Activated T-helper 9 cell treated with anti-CD3 and anti-CD28 coated beads, Interleukin-2, amount 50 U/mL, for 16 hours (primary cell): ENCODE results near the gene HOXC10.

ENCODE experiments used
- DNase-seq: peaks from one replicate; pipeline ENCODE4 v3.0.0-alpha.2; 2020; ENCODE audit warnings: low read depth

The HOXC10 gene

DNA sequence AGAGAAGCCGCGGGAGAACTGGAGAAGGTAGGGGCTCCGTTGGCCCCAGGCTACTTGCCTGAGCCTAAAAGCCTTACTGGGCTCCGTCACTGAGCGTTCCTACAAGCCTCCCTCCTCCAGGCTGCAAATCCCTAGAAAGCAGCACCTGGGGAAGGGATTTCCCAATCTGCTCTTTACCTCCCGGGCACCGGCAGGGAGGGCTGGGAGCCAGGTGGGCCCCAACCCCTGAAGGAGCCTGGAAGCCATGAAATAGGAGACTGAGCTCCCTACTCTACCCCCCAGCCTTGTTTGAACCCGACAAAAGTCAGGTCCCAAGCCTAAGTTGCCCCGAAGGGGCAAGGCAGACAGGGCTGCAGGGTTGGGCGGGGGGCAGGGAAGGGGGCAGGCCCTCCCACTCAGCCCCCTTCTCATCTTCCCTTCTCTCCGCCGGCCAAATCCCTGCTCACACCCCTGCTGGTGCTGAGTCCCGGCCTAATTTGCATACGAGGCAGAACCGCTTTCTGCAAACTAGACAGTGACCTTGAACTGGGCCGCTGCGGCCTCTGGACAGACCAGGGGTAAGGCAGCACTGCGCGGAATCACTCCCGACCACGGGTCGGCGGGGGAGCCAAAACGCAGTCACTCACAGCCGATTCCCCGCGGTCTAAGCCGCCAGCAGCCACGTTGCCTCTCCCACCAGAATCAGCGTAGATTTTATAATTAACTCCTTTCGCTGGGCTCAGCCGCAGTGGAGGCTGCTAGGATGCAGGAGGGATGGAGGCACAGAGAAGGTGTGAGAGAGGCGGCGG is 34.0 kb upstream of the HOXC10 start:
- DNase-seq, result no peak

DNA sequence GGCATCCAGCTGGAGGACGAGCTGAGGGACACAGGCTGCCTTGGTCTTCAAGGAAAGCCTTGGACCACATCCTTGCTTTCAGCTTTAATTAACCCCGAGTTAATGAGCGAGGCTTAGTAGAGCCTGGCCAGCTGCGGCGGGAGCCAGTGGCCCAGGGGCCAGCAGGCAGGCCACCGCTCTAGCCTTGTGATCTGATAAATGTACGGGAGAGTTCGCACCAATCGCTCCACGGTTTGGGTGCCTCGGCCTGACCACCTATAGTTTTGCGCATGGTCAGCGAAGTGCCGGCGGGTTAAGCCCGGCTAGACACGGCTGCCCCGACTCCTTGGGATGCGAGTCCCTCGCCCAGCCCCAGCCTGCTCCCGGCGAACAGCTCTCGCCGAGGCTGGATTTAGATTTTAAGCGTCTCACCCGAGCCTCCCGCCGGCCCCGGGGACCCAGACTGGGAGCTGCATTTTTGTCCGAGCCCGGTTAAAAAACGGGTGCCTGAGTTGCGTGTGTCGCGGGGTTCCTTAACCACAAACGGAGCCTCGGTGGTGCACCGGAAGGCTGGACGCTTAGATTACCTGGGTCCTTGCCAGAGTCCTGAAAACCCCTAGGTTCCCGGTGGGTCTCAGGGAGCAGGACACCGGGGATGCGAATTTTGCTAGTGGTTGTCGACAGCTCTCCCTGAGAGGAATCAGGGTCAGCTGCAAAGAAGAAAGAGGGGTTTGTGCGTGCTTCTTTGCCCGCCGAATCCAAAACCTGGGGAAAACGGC is 33.2 kb upstream of the HOXC10 start:
- DNase-seq, result no peak

- DNase-seq, result no peak
These were observed 32.6 kb upstream of the HOXC10 start for GRCh38 chr12:53952335-53952694.

- no peak for DNase-seq
These were observed 31.8 kb upstream of the HOXC10 start for GRCh38 chr12:53952871-53953734.

DNA sequence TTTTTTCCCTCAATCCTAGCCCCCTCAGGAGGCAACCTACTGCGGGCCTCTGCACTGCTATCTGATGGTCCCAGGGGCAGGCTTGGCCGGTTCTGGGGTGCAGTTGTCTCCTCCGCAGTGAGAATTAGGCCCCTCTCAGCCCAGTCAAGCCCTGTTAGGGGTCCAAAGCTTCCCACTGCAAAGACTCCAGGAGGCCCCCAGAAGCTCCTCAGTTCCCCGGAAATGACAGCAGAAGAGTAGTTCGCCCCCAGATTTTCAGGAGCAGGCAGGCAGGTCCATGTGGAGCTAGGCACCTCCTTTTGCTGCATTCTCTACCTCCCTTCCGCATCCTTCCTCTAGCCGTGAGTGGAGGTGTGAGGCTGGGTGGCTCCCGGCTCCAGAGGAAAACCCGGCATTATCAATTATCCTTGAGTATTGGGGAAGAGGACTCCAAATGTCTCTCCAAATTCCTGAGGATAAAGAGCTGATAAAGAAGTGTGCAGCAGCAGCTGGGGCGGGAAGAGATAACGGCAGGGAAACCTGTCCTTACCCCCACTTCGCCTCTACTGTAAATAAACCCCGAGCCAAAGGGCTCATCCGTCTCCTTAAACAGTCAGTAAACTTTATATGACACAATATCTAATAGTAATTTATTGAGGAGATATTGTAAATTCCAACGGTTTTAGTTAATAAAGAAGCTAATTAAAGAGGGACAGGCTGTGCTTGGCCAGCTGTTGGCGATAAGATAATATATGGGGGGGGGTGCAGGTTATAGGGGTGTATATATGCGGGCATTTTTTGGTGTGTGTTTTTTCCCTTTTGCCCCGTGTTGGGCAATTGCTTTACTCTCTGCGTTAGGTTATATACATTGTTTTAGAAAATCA is 30.9 kb upstream of the HOXC10 start:
- DNase-seq, result no peak

- DNase-seq, result no peak
These were observed 30.3 kb upstream of the HOXC10 start, which contains the start of gene HOXC12 for GRCh38 chr12:53954694-53955035. TSS of gene HOXC12 (plus strand) at chr12:53954903. CDS start at chr12:53954930, 27 bp downstream.

- no peak for DNase-seq
These were observed 29.7 kb upstream of the HOXC10 start for GRCh38 chr12:53955036-53955775.

- DNase-seq, result no peak
These were observed 29.1 kb upstream of the HOXC10 start for GRCh38 chr12:53955776-53956250.

- DNase-seq, result no peak
These were observed 28.6 kb upstream of the HOXC10 start for GRCh38 chr12:53956251-53956887.

- no peak for DNase-seq
These were observed 27.9 kb upstream of the HOXC10 start for GRCh38 chr12:53956914-53957536.

DNA sequence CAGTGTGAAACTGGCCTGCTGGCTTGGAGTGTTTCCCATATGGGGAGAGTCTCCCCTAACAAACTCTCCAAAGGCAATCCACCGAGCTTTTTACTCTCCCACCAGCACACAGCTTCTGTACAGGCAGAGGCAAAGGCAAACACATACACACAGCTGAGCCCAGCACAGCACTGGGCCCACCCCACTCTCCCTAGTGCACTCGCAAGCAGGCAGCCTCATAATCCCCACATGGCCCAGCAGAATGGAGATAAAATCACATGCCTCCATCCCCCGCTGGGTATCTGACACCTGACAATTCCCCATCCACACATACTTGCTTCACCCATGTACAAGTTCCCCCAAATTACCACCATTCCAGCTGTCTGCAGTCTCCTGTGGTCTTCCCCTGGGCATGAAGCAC is 26.8 kb upstream of the HOXC10 start:
- no peak for DNase-seq

GRCh38 chr12:53959314-53959713 is 25.6 kb upstream of the HOXC10 start:
- no peak for DNase-seq

- no peak for DNase-seq
These were observed 24.5 kb upstream of the HOXC10 start for GRCh38 chr12:53960187-53961024.

- no peak for DNase-seq
These were observed 23.8 kb upstream of the HOXC10 start for GRCh38 chr12:53961025-53961761.

GRCh38 chr12:53963005-53963404 is 21.9 kb upstream of the HOXC10 start:
- no peak for DNase-seq

- DNase-seq, result no peak
These were observed 21.3 kb upstream of the HOXC10 start for GRCh38 chr12:53963434-53964314.

DNA sequence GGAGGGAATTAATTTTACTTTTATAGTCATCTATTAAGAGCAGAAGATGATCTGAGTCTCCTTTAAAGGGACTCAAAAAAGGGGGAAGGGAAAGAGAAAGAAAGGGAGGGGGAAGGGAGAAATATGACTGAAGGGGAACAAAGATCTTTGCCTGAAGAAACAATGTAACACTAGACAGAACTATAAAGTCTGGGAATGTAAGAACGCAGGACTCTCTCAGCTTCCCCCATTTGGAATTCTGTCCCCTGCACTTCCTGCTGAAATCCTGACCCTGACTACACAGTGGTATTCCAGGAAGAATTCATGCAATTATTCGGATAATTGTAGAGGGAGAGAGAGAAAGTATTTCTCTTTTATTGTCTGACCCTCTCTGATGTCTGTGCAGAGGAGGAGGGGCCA is 20.6 kb upstream of the HOXC10 start:
- no peak for DNase-seq
